ENCODE measurements around the gene PTPN14. TPM values are rescaled to one million over a fixed set of nuclear protein-coding genes. Genes with fewer than 3 reads are reported as not detected.
A peak's percentile ranks its signal among the peaks of the same experiment; 100 is the strongest.
"Not testable (repeated sequence)": the region's sequence is repeated elsewhere in the genome, so short reads cannot be mapped to it uniquely, and the experiment has no call there.

PTPN14 gene
- total RNA-seq, 1 donor: 104 TPM

GRCh38 chr1:214397497-214397896 lies 153.9 kb downstream of the PTPN14 start:
- no peak for TF ChIP-seq CTCF (IDR thresholded peaks at IDR 0.05; ENCODE audit: insufficient read depth, low read depth, low read length)
- DNase-seq (ENCODE audit: low read depth): no peak

GRCh38 chr1:214396330-214396729 lies 155.1 kb downstream of the PTPN14 start:
- no peak for DNase-seq (ENCODE audit: low read depth)
- no peak for TF ChIP-seq CTCF (IDR thresholded peaks at IDR 0.05; ENCODE audit: insufficient read depth, low read depth, low read length)
- no peak overlapping the region for H3K4me3 ChIP-seq (ENCODE audit: low read depth, low read length)

More at GRCh38 chr1:214397497-214397896, 153.9 kb downstream of the PTPN14 start:
- H3K4me3 ChIP-seq (ENCODE audit: low read depth, low read length): no peak overlapping the region

- H3K4me3 ChIP-seq (ENCODE audit: low read depth, low read length): not testable (repeated sequence)
- peak; percentile 93 for DNase-seq (ENCODE audit: low read depth)
These were observed 156.8 kb downstream of the PTPN14 start for GRCh38 chr1:214394569-214394968.

- no peak for DNase-seq (ENCODE audit: low read depth)
- no peak overlapping the region for H3K4me3 ChIP-seq (ENCODE audit: low read depth, low read length)
- no peak for TF ChIP-seq CTCF (IDR thresholded peaks at IDR 0.05; ENCODE audit: insufficient read depth, low read depth, low read length)
These were observed 158.3 kb downstream of the PTPN14 start for GRCh38 chr1:214393086-214393485.

- no peak overlapping the region for H3K4me3 ChIP-seq (ENCODE audit: low read depth, low read length)
- peak; percentile 58 for DNase-seq (ENCODE audit: low read depth)
- no peak for TF ChIP-seq CTCF (IDR thresholded peaks at IDR 0.05; ENCODE audit: insufficient read depth, low read depth, low read length)
These were observed 159.3 kb downstream of the PTPN14 start for GRCh38 chr1:214391873-214392645.

GRCh38 chr1:214389734-214390133 lies 161.7 kb downstream of the PTPN14 start:
- no peak for TF ChIP-seq CTCF (IDR thresholded peaks at IDR 0.05; ENCODE audit: insufficient read depth, low read depth, low read length)
- no peak overlapping the region for H3K4me3 ChIP-seq (ENCODE audit: low read depth, low read length)
- no peak for DNase-seq (ENCODE audit: low read depth)

- TF ChIP-seq CTCF (IDR thresholded peaks at IDR 0.05; ENCODE audit: insufficient read depth, low read depth, low read length): no peak
- DNase-seq (ENCODE audit: low read depth): peak; percentile 66
- no peak overlapping the region for H3K4me3 ChIP-seq (ENCODE audit: low read depth, low read length)
These were observed 164.7 kb downstream of the PTPN14 start for GRCh38 chr1:214386747-214387146.
